ENCODE data around the gene LYST.
A peak's percentile ranks its signal among the peaks of the same experiment; 100 is the strongest.

The LYST gene

DNA sequence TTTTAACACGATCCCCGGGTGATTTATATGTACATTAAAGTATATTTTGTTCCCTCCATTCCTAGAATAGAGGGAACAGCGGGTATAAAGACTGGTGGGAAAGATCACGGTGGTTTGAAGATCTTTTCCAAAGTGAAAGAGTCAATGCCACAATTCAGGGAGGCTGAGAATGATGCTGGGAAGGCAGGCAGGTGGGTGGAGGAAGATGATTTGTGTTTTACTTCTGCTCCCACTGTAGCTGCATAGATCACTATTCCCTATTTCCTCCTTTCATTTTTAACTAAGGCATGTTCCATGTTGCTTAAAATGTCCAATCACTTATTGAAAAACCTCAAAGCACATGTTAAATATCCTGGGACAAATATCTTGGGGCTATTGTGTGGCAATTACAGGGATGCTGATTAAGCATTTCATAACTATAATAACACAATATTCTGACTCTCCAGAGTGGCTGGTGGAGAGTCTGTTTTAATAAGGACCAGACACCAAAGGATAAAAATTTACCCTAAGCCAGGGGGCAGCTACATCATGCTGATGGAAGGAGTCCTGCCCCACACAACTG lies 8.4 kb upstream of the LYST start:
- peaks cover 38% of the 10 kb centered on the region for H3K4me1 Mint-ChIP-seq (ENCODE audit: low read depth)

DNA sequence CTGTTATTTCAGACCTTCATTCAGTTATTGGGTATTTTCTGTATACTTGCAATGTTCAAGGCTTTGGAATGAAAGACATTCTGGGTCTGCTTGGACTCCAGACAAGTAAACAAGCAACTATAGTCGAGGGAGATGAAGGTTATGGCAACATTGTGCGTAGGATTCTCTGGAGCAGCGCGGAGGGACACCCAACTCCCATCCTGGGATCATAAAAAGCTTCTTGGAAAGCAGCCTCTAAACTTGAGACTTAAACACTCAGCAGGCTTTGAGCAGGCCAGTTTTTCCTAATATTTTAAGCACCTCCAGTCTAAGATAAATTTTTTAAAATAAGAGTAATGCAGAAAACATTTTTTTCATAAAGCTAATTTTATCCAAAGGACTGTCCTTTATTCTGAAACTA lies 7.6 kb upstream of the LYST start:
- intact Hi-C loops (cut with micrococcal nuclease), result no loop called here
- Mint-ChIP-seq H3K27me3 (no peaks in the 10 kb centered on the region), H3K4me1 (ENCODE audit: low read depth) (peaks cover 34% of the 10 kb centered on the region)

More for the DNA sequence above, 8.4 kb upstream of the LYST start:
- H3K27me3 Mint-ChIP-seq, result no peaks in the 10 kb centered on the region
- no peaks in the 10 kb centered on the region for H3K9me3 Mint-ChIP-seq
- H3K27ac Mint-ChIP-seq, result no peak overlapping the region
- no peaks in the 10 kb centered on the region for H3K36me3 Mint-ChIP-seq (ENCODE audit: low read depth)
- H3K4me3 Mint-ChIP-seq, result no peak overlapping the region
- intact Hi-C loops (cut with micrococcal nuclease), result no loop called here

DNA sequence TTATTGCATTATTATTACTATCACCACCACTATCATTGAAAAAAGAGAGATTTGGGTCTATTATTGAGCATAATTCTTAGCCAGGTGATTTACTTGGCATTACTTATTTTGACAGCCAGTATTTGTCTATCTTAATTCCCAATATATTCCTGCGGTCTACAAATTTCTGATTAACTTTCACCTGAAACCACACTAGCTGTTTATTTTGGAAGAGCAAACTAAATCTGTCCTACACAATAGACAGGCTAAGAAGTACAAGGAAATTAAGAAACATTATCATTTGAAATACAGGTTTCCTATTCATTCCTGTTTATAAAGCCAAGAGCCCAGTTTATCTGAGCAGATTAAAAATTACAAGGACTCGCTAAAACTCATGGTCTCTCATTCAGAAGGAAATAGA lies 6.9 kb upstream of the LYST start:
- H3K9me3 Mint-ChIP-seq, result no peaks in the 10 kb centered on the region
- intact Hi-C loops (cut with micrococcal nuclease), result no loop called here
- H3K4me3 Mint-ChIP-seq, result no peak overlapping the region
- peaks cover 28% of the 10 kb centered on the region for H3K4me1 Mint-ChIP-seq (ENCODE audit: low read depth)
- H3K27ac Mint-ChIP-seq, result no peak overlapping the region
- H3K36me3 Mint-ChIP-seq (ENCODE audit: low read depth), result no peaks in the 10 kb centered on the region
- no peaks in the 10 kb centered on the region for H3K27me3 Mint-ChIP-seq

More for the DNA sequence above, 7.6 kb upstream of the LYST start:
- no peaks in the 10 kb centered on the region for H3K36me3 Mint-ChIP-seq (ENCODE audit: low read depth)
- no peak overlapping the region for H3K4me3 Mint-ChIP-seq
- no peaks in the 10 kb centered on the region for H3K9me3 Mint-ChIP-seq
- no peak overlapping the region for H3K27ac Mint-ChIP-seq

DNA sequence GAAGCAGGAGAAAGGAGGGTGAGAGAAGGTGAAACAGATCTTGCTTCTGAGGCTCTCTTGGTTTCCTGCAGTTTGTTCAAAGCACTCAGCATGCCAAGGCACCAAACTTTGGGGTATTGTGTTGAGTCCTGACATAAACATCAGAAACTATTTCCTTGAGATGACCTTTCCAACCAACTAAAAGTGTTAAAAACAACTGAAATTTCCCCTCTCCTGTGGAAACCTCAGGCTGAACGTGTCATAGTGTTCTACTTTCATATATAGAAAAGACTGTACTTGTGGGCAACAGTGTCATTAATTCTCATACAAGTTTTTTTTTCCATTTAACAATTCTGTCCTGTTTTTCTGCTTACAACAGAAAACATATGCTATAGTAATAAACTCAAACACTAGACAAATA lies 6.3 kb upstream of the LYST start:
- H3K27me3 Mint-ChIP-seq, result no peaks in the 10 kb centered on the region
- intact Hi-C loops (cut with micrococcal nuclease), result no loop called here
- H3K27ac Mint-ChIP-seq, result no peak overlapping the region
- H3K4me3 Mint-ChIP-seq, result no peak overlapping the region
- H3K9me3 Mint-ChIP-seq, result no peaks in the 10 kb centered on the region
- H3K4me1 Mint-ChIP-seq (ENCODE audit: low read depth), result peaks cover 26% of the 10 kb centered on the region
- no peaks in the 10 kb centered on the region for H3K36me3 Mint-ChIP-seq (ENCODE audit: low read depth)

DNA sequence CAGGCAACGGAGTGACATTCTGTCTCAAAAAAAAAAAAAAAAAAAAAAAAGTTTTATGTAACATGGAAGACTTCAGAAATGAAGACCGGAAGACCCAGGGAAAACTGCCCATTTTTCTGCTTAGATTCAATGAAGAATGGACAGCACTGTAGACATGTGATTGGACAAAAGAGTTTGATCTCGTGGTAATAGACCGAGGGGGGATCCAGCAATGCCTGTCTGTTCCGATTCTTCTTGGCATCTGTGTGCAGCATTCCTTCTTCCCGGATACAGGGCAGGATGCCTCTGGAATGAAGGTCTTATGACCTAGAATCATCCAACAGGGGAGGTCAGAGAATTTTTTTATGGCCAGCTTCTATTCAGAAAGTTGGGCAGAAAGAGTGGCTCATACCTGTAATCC lies 5.6 kb upstream of the LYST start:
- Mint-ChIP-seq H3K27ac (no peak overlapping the region), H3K4me1 (ENCODE audit: low read depth) (peaks cover 27% of the 10 kb centered on the region), H3K36me3 (ENCODE audit: low read depth) (peaks cover under 1% of the 10 kb centered on the region), H3K27me3 (no peaks in the 10 kb centered on the region), H3K4me3 (no peak overlapping the region), H3K9me3 (no peaks in the 10 kb centered on the region)
- intact Hi-C loops (cut with micrococcal nuclease), result no loop called here

DNA sequence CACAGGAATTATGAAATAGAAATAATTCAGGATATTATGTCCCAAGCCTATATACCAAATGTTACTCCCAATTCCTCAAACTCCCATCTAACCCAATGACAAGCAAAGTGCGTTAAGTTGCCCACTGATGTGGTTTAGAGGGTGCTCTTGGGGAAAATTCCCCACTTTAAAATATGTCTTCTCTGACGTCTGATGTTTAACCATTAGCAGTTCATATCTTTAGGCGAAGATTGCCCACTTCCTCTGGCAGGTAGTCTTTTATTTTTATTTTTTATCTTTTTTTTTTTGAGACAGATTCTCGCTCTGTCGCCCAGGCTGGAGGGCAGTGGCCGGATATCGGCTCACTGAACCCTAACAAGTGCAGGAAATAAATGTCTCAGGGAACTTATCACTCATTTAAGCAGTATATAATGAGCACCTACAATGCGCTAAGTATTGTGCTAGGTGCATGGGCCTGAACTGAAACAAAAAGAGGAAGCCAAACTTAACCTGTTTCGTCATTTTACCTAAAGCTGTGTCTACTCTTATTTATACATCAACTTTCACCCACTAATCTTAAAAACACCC lies 1.3 kb upstream of the LYST start:
- no peaks in the 10 kb centered on the region for H3K27me3 Mint-ChIP-seq
- peaks cover 41% of the 10 kb centered on the region for H3K4me1 Mint-ChIP-seq (ENCODE audit: low read depth)
- H3K9me3 Mint-ChIP-seq, result no peaks in the 10 kb centered on the region
- H3K36me3 Mint-ChIP-seq (ENCODE audit: low read depth), result peaks cover 18% of the 10 kb centered on the region
- intact Hi-C loops (cut with micrococcal nuclease), result loop anchor here (2.0 to 10.0 kb wide), 3 partner anchors 13 to 67 kb away; no protein-coding TSS in a partner anchor
- H3K4me3 Mint-ChIP-seq, result peak overlapping the region; percentile 94
- peak overlapping the region; percentile 96 for H3K27ac Mint-ChIP-seq

DNA sequence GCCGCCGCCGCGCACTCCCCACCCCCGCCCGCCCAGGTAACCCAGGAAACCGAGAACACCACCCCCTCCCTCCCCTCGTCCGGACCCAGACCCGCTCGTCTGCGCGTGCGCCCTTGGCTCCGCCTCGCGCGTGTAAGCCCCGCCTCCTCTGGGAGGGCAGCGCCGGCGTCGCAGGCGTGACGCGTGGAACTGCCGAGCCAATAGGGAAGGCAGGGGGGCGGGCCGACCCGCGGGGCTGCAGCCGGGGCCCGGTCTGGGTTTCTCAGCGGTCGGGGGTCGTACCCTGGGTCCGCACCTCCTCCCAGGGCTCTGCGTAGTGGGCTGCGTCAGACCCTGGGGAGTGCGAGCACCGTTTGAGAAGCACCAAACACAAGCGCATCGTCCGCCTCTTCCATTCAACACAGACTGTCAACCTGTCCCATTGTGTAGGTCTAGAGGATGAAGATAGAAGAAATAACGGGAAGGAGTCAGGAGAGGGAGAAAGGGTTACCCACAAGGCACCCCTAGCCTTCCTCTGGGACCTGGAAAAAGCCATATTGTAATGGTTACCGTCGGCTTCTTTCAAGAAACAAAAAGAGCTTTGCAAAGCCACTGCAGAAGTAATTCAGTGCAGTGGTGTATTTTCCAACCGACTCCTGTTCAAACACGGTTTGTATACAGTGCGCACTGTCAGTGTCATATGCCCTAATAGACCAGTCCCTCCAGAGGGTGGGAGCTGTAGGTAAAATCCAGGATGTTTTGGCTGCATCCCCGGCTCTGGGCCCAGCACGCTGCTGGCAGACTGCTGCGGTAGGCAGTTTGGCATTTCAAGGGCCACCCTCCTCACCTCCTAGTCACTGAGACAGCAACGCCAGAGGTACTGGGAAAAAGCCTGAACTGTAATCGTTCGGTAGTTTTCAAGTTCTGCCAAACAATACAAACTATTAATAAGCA lies 473 bp upstream of the LYST start:
- H3K4me3 Mint-ChIP-seq, result peak overlapping the region; percentile 94
- peaks cover 47% of the 10 kb centered on the region for H3K4me1 Mint-ChIP-seq (ENCODE audit: low read depth)
- no peaks in the 10 kb centered on the region for H3K27me3 Mint-ChIP-seq
- intact Hi-C loops (cut with micrococcal nuclease), result loop anchor here (1.0 to 10.0 kb wide), 4 partner anchors 14 to 104 kb away; no protein-coding TSS in a partner anchor
- no peaks in the 10 kb centered on the region for H3K9me3 Mint-ChIP-seq
- H3K27ac Mint-ChIP-seq, result peak overlapping the region; percentile 96
- peaks cover 18% of the 10 kb centered on the region for H3K36me3 Mint-ChIP-seq (ENCODE audit: low read depth)

DNA sequence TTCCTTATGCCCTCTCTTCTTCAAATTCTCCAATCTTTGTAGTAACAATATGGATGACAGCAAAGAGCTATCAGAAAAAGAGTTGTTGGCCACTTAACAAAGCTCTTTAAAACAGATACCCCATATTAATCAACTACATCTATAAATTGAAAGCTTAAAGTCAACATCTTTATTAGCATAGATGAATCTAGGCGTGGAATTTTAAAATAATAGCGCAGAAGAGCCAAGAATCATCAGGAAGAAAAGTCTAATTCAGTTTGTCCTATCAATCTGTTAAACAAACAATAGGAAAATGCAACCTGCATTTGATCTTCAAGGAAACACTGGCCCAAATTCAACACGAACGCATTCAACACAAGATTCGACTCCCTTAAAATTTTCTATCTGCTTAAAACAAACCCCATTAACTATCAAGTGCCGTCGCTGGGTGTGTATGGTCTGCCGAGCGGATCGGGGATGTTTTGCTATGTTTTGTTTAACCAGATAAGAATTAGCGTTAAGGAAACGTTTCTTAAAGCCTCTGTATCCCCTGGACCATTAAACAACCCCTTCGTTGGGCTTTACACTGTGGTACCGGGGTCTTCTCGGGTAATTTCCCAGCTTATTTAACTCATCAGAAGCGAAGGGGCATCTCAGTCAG lies 1.0 kb downstream of the LYST start:
- intact Hi-C loops (cut with micrococcal nuclease), result loop anchor here (1.0 to 10.0 kb wide), 4 partner anchors 15 to 106 kb away; no protein-coding TSS in a partner anchor
- Mint-ChIP-seq H3K27me3 (no peaks in the 10 kb centered on the region), H3K4me1 (ENCODE audit: low read depth) (peaks cover 47% of the 10 kb centered on the region), H3K27ac (peak overlapping the region; percentile 96), H3K36me3 (ENCODE audit: low read depth) (peaks cover 18% of the 10 kb centered on the region), H3K9me3 (no peaks in the 10 kb centered on the region), H3K4me3 (peak overlapping the region; percentile 94)

DNA sequence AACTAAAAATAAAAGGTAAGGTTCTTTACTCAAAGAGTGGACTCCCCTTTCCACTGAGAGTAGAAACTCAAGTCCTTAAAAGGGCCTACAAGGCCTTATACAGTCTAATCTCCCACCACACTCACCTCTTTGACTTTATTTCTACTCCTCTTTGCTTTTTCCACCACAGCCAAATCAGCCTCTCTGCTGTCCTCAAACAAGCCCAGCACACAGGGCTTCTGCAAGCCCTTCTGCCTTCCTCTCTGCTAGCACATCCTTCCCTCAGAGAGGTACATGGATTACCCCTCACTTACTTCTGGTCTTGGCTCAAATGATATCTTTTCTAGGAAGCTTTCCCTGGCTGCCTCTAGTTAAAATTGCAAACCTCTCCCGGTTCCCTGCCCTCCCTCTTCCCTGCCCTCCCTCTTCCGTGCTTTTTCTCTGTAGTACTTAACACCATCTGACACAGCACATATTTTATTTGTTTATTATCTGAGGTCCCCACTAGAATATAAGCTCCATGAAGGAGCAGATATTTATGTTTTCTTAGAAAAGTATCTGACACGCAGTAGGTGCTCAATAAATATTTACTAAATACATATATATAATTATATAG lies 1.7 kb downstream of the LYST start:
- Mint-ChIP-seq H3K27ac (peak overlapping the region; percentile 96), H3K36me3 (ENCODE audit: low read depth) (peaks cover 18% of the 10 kb centered on the region), H3K4me1 (ENCODE audit: low read depth) (peaks cover 47% of the 10 kb centered on the region), H3K27me3 (no peaks in the 10 kb centered on the region), H3K4me3 (peak overlapping the region; percentile 76), H3K9me3 (no peaks in the 10 kb centered on the region)
- intact Hi-C loops (cut with micrococcal nuclease), result loop anchor here (5.0 to 10.0 kb wide), 2 partner anchors 37 to 70 kb away; no protein-coding TSS in a partner anchor

DNA sequence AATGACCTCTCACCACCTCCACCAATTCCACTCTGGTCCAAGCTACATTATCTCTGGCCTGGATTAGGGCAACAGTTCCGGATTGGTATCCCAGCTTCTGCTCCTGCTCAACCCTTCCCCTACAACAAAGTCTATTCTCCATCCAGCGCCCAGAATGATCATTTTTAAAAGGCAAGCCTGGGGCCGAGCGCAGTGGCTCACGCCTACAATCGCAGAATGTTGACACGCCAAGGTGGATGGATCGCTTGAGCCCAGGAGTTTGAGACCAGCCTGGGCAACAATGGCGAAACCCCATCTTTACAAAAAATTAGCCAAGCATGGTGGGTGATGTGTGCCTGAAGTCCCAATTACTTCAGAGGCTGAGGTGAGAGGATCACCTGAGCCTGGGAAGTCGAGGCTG lies 2.2 kb downstream of the LYST start:
- no peaks in the 10 kb centered on the region for H3K27me3 Mint-ChIP-seq
- no peaks in the 10 kb centered on the region for H3K9me3 Mint-ChIP-seq
- H3K27ac Mint-ChIP-seq, result peak overlapping the region; percentile 96
- peak overlapping the region; percentile 76 for H3K4me3 Mint-ChIP-seq
- intact Hi-C loops (cut with micrococcal nuclease), result loop anchor here (10.0 kb wide), 1 partner anchor 70 kb away; no protein-coding TSS in a partner anchor
- peaks cover 18% of the 10 kb centered on the region for H3K36me3 Mint-ChIP-seq (ENCODE audit: low read depth)
- H3K4me1 Mint-ChIP-seq (ENCODE audit: low read depth), result peaks cover 42% of the 10 kb centered on the region

DNA sequence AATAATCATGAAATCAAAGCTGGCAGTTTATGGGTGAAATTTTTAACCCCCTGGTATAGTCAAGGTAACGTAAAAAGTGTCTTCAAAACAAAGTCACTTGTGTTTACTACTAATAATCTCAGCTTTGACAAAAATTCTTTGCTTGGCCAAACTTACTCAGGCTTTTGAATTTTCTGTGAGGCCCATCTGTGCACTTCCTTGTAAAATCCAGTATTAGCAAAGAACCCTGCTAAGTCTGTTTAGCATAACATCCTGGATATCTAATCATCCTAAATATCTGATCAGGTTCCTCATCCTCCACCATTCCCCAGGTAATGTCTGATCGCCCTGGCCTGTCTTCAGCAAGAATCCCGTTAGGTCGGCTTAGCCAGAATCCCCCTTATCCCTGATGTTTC lies 3.0 kb downstream of the LYST start:
- peaks cover 18% of the 10 kb centered on the region for H3K36me3 Mint-ChIP-seq (ENCODE audit: low read depth)
- no peaks in the 10 kb centered on the region for H3K9me3 Mint-ChIP-seq
- peaks cover 42% of the 10 kb centered on the region for H3K4me1 Mint-ChIP-seq (ENCODE audit: low read depth)
- intact Hi-C loops (cut with micrococcal nuclease), result loop anchor here (10.0 kb wide), 1 partner anchor 71 kb away; no protein-coding TSS in a partner anchor
- H3K4me3 Mint-ChIP-seq, result peak overlapping the region; percentile 76
- H3K27me3 Mint-ChIP-seq, result no peaks in the 10 kb centered on the region
- H3K27ac Mint-ChIP-seq, result peak overlapping the region; percentile 96

DNA sequence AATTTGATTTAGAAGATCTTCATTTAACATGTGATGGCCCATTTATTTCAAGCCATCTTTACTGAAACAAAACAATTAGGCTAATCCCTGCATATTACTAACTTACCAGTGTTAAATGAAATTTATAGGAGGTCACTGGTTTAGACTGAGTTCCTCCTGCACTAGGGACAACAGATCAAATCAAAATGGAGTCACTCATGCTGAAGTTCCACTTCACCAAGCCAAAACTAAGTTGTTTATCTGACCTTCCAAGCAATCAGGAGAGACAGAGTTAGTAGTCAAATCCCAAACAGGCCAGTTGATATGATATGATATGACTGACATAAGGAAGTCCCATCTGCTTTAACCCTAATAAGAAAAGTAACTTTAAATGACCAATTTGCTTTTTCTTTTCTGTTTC lies 4.8 kb downstream of the LYST start:
- peaks cover 19% of the 10 kb centered on the region for H3K36me3 Mint-ChIP-seq (ENCODE audit: low read depth)
- peak overlapping the region; percentile 96 for H3K27ac Mint-ChIP-seq
- peaks cover 29% of the 10 kb centered on the region for H3K4me1 Mint-ChIP-seq (ENCODE audit: low read depth)
- H3K27me3 Mint-ChIP-seq, result no peaks in the 10 kb centered on the region
- intact Hi-C loops (cut with micrococcal nuclease), result loop anchor here (10.0 kb wide), 1 partner anchor 73 kb away; no protein-coding TSS in a partner anchor
- no peak overlapping the region for H3K4me3 Mint-ChIP-seq
- no peaks in the 10 kb centered on the region for H3K9me3 Mint-ChIP-seq

DNA sequence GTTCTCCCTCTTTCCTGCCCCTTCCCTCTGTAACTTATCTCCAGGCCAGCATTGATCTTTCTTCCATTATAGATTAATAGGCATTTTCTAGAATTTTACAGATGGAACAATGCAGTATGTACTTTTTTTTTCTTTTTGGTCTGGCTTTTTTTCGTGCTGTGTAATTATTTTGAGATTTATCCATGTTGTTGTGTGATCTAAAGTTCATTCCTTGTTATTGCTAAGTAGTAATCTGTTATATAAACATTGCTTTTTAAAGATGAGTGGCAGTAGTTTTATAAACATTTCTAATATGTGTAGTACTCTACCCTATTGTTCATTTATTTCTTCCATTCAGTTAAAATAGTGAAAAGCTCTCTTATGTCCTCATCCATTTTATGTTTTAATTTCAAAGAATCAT lies 5.9 kb downstream of the LYST start:
- intact Hi-C loops (cut with micrococcal nuclease), result loop anchor here (10.0 kb wide), 1 partner anchor 74 kb away; no protein-coding TSS in a partner anchor
- H3K27me3 Mint-ChIP-seq, result no peaks in the 10 kb centered on the region
- H3K27ac Mint-ChIP-seq, result no peak overlapping the region
- no peak overlapping the region for H3K4me3 Mint-ChIP-seq
- H3K36me3 Mint-ChIP-seq (ENCODE audit: low read depth), result peaks cover 9% of the 10 kb centered on the region
- peaks cover 29% of the 10 kb centered on the region for H3K4me1 Mint-ChIP-seq (ENCODE audit: low read depth)
- no peaks in the 10 kb centered on the region for H3K9me3 Mint-ChIP-seq
